GM18508 (cell line): ENCODE data around the gene ATAD3B.
"Not testable (repeated sequence)": the region's sequence is repeated elsewhere in the genome, so short reads cannot be mapped to it uniquely, and the experiment has no call there.

Source experiments
- ATAC-seq: cut with Tn5 transposase; IDR thresholded peaks from one replicate; pipeline ENCODE4 v1.9.1; 2021; ENCODE audit warnings: moderate number of reproducible peaks; ENCODE audit not compliant: insufficient read depth, unreplicated experiment

Gene ATAD3B

GRCh38 chr1:1471389-1472052 lies at the start of gene ATAD3B:
ATAD3B (plus strand) TSS chr1:1471765; CDS start chr1:1471885, 120 bp downstream.
- peak; percentile 50 for ATAC-seq

GRCh38 chr1:1421907-1422464 lies 49.6 kb upstream of the ATAD3B start:
- ATAC-seq = no peak

- ATAC-seq = no peak
Observed at GRCh38 chr1:1422465-1423244, 48.9 kb upstream of the ATAD3B start.

GRCh38 chr1:1423245-1423597 lies 48.3 kb upstream of the ATAD3B start:
- ATAC-seq = no peak

GRCh38 chr1:1424707-1425106 lies 46.9 kb upstream of the ATAD3B start:
- ATAC-seq = no peak

GRCh38 chr1:1425426-1425752 lies 46.2 kb upstream of the ATAD3B start:
- no peak for ATAC-seq

GRCh38 chr1:1425753-1426495 lies 45.6 kb upstream of the ATAD3B start:
- no peak for ATAC-seq

GRCh38 chr1:1426496-1427105 lies 45.0 kb upstream of the ATAD3B start:
- ATAC-seq = no peak

GRCh38 chr1:1427106-1427819 lies 44.3 kb upstream of the ATAD3B start:
- no peak for ATAC-seq

GRCh38 chr1:1427820-1428148 lies 43.8 kb upstream of the ATAD3B start:
- no peak for ATAC-seq

GRCh38 chr1:1428174-1428573 lies 43.4 kb upstream of the ATAD3B start:
- ATAC-seq = no peak

- not testable (repeated sequence) for ATAC-seq
Observed at GRCh38 chr1:1428967-1429366, 42.6 kb upstream of the ATAD3B start.

- no peak for ATAC-seq
Observed at GRCh38 chr1:1429671-1430073, 41.9 kb upstream of the ATAD3B start.

GRCh38 chr1:1430114-1430982 lies 41.2 kb upstream of the ATAD3B start:
- ATAC-seq = no peak

GRCh38 chr1:1430992-1431844 lies 40.3 kb upstream of the ATAD3B start:
- no peak for ATAC-seq

GRCh38 chr1:1431845-1432273 lies 39.7 kb upstream of the ATAD3B start:
- no peak for ATAC-seq

GRCh38 chr1:1432274-1432950 lies 39.2 kb upstream of the ATAD3B start:
- ATAC-seq = no peak
